ENCODE results near the gene FILIP1L.

Gene FILIP1L

GRCh38 chr3:100125161-100125938 is 11.0 kb upstream of the FILIP1L start:
- DNase-seq (ENCODE audit: low spot score), result no peak

GRCh38 chr3:100124201-100124761 is 10.0 kb upstream of the FILIP1L start:
- peak; percentile 35 for DNase-seq (ENCODE audit: low spot score)

GRCh38 chr3:100123112-100123511 is 8.8 kb upstream of the FILIP1L start:
- DNase-seq (ENCODE audit: low spot score), result no peak

GRCh38 chr3:100122321-100122720 is 8.0 kb upstream of the FILIP1L start:
- no peak for DNase-seq (ENCODE audit: low spot score)

- no peak for DNase-seq (ENCODE audit: low spot score)
Measured at GRCh38 chr3:100120693-100121092, 6.4 kb upstream of the FILIP1L start.

- no peak for DNase-seq (ENCODE audit: low spot score)
Measured at GRCh38 chr3:100120012-100120411, 5.7 kb upstream of the FILIP1L start.

- DNase-seq (ENCODE audit: low spot score), result no peak
Measured at GRCh38 chr3:100117093-100117492, 2.8 kb upstream of the FILIP1L start.

GRCh38 chr3:100113723-100114412 is 433 bp downstream of the FILIP1L start:
- no peak for DNase-seq (ENCODE audit: low spot score)

- DNase-seq (ENCODE audit: low spot score), result no peak
Measured at GRCh38 chr3:100111728-100112127, 2.6 kb downstream of the FILIP1L start.

- DNase-seq (ENCODE audit: low spot score), result no peak
Measured at GRCh38 chr3:100110162-100110561, 4.1 kb downstream of the FILIP1L start.

GRCh38 chr3:100108464-100109079 is 5.7 kb downstream of the FILIP1L start:
- no peak for DNase-seq (ENCODE audit: low spot score)

- DNase-seq (ENCODE audit: low spot score), result no peak
Measured at GRCh38 chr3:100107221-100107814, 7.0 kb downstream of the FILIP1L start.

GRCh38 chr3:100106531-100107141 is 7.7 kb downstream of the FILIP1L start:
- DNase-seq (ENCODE audit: low spot score), result no peak

- DNase-seq (ENCODE audit: low spot score), result no peak
Measured at GRCh38 chr3:100106094-100106493, 8.2 kb downstream of the FILIP1L start.

GRCh38 chr3:100105501-100105900 is 8.8 kb downstream of the FILIP1L start:
- no peak for DNase-seq (ENCODE audit: low spot score)

GRCh38 chr3:100104817-100105413 is 9.4 kb downstream of the FILIP1L start:
- no peak for DNase-seq (ENCODE audit: low spot score)

- DNase-seq (ENCODE audit: low spot score), result no peak
Measured at GRCh38 chr3:100104442-100104798, 9.9 kb downstream of the FILIP1L start.

- no peak for DNase-seq (ENCODE audit: low spot score)
Measured at GRCh38 chr3:100103558-100104441, 10.5 kb downstream of the FILIP1L start.

GRCh38 chr3:100102757-100103156 is 11.5 kb downstream of the FILIP1L start:
- DNase-seq (ENCODE audit: low spot score), result no peak

- DNase-seq (ENCODE audit: low spot score), result no peak
Measured at GRCh38 chr3:100100425-100100824, 13.9 kb downstream of the FILIP1L start.

GRCh38 chr3:100099621-100100020 is 14.7 kb downstream of the FILIP1L start:
- DNase-seq (ENCODE audit: low spot score), result no peak
